NCI-H1694 (cell line): Measurements from ENCODE around the gene TGFBR3L.
"Not testable (repeated sequence)": the region's sequence is repeated elsewhere in the genome, so short reads cannot be mapped to it uniquely, and the experiment has no call there.

Experiments used
- DNase-seq: peaks from one replicate; lab custom pipeline; 2025; lab: John Stamatoyannopoulos, UW

TGFBR3L gene

DNA sequence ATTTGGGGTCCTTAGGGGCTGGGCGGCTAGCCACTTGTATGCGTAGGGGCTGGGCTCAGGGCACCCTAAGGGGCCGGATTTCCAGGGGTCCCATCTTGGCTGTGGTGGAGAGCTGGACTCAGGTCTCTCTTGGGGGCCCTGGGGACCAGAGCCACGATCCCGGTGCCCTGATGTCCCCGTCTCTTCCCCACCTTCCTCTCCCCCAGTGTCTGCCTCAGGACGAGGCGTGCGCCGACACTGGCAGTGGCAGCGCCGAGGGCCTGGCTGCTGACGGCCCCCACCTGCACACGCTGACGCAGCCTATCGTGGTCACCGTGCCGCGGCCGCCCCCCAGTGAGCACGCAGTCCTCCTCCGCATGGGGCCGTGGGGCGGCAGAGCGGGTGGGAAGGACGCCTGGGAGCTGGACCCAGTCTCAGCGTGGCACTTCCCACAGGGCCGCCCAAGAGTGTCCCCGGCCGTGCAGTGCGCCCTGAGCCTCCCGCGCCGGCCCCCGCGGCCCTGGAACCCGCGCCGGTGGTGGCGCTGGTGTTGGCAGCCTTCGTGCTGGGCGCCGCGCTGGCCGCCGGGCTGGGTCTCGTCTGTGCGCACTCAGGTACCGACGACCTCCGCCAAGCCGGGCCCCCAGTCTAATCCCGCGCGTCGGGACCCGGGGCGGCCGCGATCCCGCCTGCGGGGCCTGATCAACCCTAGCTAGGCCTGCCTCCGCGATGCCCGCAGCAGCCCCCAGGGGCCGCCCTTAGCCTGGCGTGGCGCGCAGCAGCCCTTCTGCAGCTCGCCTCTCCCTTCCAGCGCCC, 2.8 kb downstream of the TGFBR3L start:
- peak; percentile 25 for DNase-seq

DNA sequence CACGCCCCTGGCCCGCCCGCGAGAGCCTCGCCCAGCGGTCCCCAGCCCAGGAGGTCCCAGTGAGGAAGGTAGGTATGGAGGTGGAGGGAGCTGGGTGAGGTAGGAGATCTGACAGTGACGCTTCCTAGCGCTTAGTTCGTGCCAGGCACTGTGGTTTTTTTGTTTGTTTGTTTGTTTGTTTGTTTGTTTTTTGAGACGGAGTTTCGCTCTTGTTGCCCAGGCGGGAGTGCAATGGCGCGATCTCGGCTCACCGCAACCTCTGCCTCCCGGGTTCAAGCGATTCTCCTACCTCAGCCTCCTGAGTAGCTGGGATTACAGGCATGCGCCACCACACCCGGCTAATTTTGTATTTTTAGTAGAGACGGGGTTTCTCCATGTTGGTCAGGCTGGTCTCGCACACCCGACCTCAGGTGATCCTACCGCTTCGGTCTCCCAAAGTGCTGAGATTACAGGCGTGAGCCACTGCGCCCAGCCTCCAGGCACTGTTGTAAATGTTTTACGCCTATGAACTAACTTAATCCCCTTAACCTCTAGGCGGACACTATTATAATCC, 3.5 kb downstream of the TGFBR3L start:
- not testable (repeated sequence) for DNase-seq

DNA sequence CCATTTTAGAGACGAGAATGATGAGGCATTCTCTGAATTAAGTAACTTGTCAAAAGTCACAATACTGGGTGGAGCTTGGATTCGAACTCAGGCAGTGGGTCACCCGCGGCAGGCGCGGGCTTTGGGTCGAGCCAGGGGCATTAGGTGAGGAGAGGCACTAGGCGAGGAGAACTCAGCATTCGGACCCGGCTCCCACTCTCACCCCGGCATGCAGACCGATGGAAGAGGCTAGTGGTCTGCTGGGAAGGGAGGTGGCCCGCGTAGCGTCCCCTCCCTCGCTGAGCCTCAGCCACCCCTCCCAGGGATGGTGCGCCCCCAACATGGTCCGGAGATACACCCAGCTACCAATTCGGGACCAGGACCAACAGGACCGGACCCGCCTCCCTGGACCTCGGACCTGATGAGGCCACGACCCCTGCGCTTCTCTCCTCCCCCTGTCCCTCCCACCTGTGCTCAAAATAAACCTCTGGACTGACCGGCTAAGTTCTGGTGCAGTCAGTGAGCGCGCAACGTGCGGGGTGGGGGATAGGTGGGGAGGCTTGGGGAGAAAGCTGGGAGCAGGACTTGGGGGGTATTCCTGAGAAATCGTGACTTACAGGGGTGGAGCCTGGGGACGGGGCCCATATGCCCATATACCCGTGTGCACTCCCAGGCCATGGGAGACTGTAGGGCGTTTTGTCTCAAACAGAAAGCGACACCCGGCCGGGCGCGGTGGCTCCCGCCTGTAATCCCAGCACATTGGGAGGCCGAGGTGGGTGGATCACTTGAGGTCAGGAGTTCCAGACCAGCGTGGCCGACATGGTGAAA, 4.2 kb downstream of the TGFBR3L start:
- no peak for DNase-seq

DNA sequence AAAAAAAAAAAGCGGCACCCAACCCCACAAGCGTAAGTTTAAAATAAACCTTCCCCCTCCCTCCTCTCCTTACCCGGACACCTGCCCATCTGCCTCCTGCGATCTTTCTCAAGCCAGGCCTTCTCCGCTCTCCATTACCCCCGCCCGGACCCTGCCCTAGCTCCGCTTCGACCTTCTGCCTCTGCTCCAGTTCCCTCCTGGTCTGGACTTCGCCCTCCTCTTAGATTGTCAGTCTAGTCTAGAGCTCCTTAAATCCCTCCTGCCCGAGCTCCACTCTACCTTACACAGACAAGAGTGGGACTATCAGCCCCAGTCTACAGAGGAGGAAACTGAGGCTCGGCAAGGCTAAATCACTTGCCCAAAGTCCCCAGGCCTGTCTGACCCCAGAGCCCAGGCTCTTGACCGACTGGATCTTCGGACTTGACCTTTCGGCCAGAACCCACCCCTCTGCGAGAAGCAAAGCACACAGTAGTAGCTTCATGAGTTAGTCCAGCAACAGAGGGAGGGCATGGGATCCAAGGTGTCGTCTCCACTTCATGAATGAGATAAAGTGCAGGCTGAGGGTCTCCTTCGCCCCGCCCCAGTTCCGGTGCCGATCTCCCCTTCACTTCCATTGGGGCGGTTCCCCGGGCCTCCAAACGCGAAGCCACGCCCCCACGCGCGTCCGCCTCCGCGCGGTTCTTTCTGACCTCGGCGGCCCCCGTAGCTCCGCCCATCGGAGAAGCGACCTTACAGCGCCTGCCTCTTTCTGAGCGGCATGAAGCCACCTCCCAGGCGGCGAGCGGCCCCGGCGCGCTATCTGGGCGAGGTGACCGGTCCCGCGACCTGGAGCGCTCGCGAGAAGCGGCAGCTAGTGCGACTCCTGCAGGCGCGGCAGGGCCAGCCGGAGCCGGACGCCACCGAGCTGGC, 5.2 kb downstream of the TGFBR3L start, which contains the start of gene SNAPC2:
Gene SNAPC2, plus strand, starts transcription at position 729 of the 909 bp plus-strand sequence. Its CDS starts 29 bp downstream, at position 758.
- peak; percentile 77 for DNase-seq

DNA sequence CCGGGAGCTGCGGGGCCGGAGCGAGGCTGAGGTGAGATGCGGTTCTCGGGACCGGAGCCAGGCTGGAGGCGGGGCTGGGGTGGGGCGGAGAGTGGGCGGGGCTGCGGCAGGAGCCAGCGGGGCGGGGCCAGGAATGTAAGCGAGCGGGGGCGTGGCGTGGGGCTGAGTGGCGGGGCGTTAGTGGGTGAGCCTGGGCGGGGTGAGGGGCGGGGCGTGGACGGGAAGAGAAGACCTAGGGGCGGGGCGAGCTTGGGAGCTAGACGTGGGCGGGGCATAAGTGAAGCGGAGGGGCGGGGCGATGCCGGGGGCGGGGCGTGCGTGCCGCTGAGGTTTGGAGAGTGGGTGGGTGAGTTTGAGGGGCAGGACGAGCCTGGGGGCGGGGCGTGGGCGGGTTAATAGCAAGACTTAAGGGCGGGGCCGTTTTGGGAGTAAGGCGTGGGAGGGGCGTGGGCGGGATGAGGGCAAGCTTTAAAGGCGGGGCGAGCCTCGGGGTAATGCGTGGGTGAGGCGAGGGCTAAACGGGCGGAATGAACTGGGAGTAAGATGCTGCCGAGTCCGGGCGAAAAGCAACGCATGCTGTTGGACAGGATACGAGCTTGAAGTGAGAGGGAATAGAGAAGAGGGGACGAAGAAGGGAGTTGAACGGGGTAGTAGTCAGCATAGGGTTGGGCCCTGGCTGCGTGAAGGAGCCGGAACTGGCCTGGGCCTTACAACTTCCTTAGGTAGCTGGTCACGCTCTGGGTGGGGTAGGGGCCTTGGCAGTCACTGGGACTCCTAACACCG, 6.1 kb downstream of the TGFBR3L start:
- peak; percentile 96 for DNase-seq

GRCh38 chr19:7921302-7921966, 6.8 kb downstream of the TGFBR3L start:
- DNase-seq, result no peak

DNA sequence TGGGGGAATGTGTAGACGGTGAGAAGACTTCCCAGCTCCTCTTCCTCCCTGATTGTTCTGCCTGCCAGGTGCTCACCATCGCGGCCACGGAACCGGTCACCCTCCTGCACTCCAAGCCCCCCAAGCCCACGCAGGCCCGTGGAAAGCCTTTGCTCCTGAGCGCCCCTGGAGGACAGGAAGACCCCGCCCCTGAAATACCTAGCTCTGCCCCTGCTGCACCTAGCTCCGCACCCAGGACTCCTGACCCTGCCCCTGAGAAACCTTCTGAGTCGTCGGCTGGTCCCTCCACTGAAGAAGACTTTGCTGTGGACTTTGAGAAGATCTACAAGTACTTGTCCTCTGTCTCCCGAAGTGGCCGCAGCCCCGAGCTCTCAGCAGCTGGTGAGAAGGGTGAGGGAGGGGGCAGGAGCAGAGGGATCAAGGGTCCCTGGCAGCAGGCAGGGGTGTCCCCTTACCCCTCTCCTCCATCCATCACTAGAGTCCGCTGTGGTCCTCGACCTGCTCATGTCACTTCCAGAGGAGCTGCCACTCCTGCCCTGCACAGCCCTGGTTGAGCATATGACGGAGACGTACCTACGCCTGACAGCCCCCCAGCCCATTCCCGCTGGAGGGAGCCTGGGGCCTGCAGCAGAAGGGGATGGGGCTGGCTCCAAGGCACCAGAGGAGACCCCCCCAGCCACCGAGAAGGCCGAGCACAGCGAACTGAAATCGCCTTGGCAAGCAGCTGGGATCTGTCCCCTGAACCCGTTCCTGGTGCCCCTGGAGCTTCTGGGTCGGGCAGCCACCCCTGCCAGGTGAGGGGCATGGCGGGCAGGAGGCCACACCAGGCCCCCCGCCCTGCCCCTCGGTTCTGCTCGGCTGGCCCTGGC, 7.6 kb downstream of the TGFBR3L start:
- DNase-seq, result no peak

- DNase-seq, result no peak
Observed at GRCh38 chr19:7922836-7923195, 8.2 kb downstream of the TGFBR3L start.

DNA sequence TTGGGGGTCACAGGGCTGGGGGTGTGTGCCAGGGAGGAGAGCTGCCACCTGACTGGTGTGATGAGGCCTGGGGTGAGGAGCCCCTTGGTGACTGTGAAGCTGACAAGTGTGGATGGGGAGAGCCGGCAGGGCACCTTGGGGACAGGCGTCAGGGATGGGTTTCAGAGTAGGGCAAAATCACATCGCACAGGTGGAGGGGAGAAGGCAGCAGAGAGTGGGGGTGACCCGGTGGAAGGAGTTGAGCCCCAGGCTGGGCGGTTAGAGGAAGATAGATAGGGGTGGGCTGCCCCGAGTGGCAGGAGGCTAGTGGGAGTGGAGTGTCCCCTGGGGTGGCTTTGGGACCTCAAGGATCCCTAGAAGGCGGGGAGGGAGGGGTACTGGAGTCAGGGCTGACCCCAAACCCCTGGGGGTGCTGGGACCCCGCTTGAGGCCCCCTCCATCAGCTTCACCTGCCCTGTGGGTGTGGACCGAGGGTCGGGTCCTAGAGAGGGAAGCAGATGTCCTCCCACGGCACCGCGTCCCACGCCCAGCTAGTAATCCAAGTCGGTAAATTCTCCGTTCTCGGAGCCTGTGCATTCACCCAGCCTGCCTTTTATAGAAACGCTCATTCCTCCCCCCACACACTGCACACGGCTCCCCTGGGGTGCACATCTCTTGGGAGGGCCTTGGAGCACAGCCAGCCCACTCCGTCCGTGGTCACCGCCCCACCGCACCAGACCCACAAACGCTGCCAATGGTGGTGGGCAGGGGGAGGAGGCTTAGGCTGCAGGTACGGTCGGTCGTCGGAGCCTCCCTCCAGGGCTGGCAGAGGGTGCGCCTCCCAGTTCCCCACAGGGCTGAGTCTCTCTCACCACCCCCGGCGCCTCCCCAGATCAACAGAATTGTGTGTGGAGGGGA, 8.9 kb downstream of the TGFBR3L start:
- DNase-seq, result no peak

DNA sequence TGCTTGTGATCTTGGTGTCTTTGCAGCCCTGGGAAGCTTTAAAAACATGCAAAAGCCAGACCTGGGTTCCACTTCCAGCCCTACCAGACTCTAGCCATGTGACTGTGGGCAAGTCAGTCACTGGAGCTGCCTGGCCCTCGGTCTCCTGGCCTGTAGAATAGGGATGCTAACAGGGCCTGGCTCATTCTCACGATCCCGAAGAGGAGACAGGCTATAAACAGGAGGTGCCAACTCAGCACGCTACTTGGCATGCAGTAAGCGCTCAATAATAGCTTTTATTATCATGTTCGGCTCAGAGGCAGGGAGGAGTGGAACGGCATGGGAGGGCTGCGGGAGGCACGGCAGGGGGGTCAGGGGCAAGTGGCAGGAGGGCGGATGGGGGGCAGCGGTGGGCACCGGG, 9.6 kb downstream of the TGFBR3L start:
- DNase-seq, result no peak

DNA sequence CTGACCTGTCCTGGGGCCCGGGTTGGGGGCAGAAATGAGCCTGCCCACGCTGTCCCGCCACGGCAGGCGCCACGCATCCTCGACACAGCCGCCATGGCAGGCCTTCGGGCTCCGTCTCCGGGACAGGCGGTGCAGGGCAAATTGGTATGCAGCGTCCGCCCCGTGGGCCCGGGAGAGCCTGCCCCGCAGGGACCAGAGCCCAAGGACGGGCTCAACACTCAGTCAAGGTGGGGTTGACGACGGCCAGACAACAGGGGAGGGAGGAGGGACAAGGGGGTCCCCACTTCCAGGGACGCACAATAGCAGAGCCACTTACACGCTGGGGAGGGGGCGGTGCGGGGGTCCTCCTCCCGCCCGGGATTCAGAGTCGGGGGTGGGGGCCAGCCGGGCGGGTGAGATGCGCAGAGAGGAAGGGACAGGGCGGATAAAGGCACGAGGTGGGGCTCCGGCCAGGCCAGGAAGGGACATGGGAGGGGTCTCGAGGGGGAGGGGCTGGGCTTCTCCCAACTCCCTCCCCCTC, 10.1 kb downstream of the TGFBR3L start:
- no peak for DNase-seq

DNA sequence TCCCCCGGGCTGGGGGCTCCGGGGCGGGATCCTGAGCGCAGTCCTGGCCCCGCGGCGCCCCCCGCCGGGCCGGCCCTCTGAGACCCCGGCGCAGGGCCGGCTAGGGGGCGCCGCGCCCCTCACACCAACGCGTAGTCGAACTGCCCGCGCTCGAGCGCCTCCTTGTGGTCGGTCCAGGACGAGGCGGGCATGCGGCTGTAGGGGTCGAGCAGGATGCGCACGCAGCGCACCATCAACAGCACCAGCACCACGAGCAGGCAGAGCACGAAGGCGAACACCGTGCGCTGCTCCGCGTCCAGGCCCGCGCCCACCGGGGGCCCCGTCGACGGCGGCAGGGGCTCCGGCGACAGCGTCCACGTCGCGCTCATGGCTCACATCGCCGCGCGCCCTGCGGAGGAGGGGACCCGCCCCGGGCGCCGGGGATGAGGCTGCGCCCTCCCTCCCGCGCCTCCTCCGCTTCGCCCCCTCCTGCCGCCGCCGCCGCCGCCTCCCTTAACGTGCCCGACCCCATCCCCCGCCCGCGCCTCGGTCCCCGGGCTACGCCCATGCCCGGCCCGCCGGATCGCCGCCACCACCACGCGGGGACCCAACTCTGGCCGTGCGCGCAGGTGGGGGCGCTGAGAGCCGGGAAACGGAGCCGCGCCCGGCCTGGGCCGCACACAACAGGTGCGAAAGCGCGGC, 10.7 kb downstream of the TGFBR3L start:
- DNase-seq, result peak; percentile 59

DNA sequence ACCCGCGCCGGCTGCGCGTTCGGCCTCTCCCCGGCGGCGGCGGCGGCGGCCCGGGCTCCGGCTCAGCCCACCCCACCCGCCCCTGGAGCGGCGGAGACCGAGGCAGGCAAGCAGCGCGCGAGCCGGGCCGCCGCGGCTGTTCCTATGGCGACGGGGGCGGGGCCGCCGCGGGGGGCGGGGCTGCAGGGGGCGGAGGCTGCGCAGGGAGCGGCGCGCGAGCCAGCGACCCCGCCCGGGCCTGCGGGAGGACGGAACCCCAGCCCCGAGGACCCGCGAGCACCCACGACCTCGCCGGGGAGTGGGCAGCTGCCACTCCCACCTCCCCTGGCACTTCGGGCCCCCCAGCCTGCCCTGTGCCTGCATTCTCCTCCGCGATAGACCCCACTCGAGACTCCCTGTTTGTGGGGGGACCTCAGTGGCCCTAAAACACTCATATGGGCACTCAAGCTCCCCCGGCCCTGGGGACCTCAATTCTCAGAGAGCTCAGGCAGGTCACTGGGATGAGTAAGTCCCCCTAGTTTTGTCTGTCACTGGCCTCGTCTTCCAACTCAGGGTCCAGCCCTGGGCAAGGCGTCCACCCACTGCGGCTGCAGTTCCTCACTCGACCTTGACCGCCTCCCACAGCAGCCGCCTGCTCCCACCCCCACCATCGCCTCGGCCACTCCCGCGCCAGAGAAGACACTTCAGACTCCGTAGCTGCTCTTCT, 11.5 kb downstream of the TGFBR3L start, which contains the start of gene CTXN1:
Gene CTXN1, minus strand, starts transcription at position 115 of the 706 bp plus-strand sequence. CDS start 597 bp downstream, outside the sequence.
- DNase-seq, result no peak

GRCh38 chr19:7926727-7927604, 12.3 kb downstream of the TGFBR3L start:
- no peak for DNase-seq

DNA sequence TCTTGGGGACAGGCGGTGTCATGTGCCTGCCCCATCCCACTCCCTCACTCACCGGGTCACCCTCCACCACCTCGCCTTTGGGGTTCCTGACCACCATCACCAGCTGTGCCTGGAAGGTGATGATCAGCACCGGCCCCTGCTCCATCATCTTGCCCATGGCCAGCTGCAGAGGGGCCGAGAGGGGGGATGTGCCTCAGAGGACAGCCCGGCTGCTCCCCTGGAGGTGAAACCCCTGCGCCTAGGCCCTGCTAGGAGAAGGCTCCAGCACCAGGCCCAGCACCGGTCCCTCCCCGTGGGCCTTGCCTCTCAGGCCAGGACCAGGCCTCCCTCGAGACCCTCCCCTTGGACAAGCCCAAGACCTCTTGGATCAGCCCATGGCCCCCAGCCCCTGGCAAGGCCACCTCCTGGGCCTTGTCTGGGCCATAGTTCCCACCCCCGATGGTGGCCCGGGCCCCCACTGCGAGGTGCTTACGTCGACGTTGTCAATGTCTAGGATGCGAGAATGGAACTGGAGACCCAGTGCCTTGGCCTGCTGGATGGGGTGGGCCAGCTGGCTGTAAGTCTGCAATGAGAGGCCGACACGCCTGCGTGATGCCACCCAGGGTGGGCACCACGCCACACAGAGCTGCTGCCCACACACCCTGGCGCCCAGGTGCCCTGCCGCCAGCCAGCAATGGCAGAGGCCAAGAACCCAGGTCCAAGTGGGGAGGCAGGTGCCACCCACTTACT, 13.1 kb downstream of the TGFBR3L start:
- no peak for DNase-seq
